ENCODE results near the gene MAST4. TPM values are rescaled to one million over a fixed set of nuclear protein-coding genes. Genes with fewer than 3 reads are reported as not detected.
A peak's percentile ranks its signal among the peaks of the same experiment; 100 is the strongest.

Gene MAST4
- total RNA-seq, 1 donor from 2014 or later = 56.9 TPM

DNA sequence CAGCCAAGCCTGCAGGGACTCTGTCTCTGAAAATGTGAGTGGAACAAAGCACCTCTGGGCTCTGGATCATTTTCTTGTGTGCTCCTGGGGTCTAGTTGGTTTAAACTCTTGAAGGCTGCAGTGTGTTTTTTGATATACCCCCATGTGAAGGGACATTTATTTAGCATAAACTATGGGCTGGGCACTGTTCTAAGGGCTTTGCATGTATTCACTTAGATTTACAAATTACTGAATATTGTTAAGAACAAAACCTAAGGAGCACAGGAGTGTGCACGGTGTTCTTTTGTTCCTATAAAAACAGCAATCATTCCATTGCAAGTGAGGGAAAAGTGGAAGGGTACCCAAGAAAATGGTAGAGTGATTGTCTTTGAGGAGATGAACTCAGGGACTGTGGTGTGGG is 620.4 kb downstream of the MAST4 start:
- Histone ChIP-seq H3K36me3 (no peaks in the 10 kb centered on the region), H3K9me3 (no peaks in the 10 kb centered on the region), H3K27ac (peak overlapping the region; percentile 85), H3K4me1 (peaks cover 28% of the 10 kb centered on the region), H3K27me3 (ENCODE audit: low read depth) (no peaks in the 10 kb centered on the region), H3K4me3 (no peak overlapping the region)
- TF ChIP-seq, protein P1, sequence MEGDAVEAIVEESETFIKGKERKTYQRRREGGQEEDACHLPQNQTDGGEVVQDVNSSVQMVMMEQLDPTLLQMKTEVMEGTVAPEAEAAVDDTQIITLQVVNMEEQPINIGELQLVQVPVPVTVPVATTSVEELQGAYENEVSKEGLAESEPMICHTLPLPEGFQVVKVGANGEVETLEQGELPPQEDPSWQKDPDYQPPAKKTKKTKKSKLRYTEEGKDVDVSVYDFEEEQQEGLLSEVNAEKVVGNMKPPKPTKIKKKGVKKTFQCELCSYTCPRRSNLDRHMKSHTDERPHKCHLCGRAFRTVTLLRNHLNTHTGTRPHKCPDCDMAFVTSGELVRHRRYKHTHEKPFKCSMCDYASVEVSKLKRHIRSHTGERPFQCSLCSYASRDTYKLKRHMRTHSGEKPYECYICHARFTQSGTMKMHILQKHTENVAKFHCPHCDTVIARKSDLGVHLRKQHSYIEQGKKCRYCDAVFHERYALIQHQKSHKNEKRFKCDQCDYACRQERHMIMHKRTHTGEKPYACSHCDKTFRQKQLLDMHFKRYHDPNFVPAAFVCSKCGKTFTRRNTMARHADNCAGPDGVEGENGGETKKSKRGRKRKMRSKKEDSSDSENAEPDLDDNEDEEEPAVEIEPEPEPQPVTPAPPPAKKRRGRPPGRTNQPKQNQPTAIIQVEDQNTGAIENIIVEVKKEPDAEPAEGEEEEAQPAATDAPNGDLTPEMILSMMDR (IDR thresholded peaks at IDR 0.05) = no peak
- DNase-seq (no peak), ATAC-seq (no peak)
- intact Hi-C loops (cut with DNase I) = no loop called here
